H7 (cell line): ENCODE data around the gene ARHGAP29. TPM values are rescaled to one million over a fixed set of nuclear protein-coding genes. Genes with fewer than 3 reads are reported as not detected.

Source experiments
- DNase-seq: peaks from one replicate; pipeline ENCODE4 v3.0.0; 2012
- H3K27me3 ChIP-seq: 2 replicates; pipeline ENCODE4 v1.6.0; 2011; ENCODE audit warnings: mild to moderate bottlenecking, low read length; ENCODE audit not compliant: control insufficient read depth, insufficient read depth
- H3K36me3 ChIP-seq: replicated peaks from 2 replicates; pipeline ENCODE4 v1.5.1; 2011; ENCODE audit warnings: low read length; ENCODE audit not compliant: control insufficient read depth, insufficient read depth
- H3K4me3 ChIP-seq: 2 replicates; pipeline ENCODE4 v1.5.1; 2011; ENCODE audit warnings: low read depth, mild to moderate bottlenecking, control low read depth, low read length, moderate library complexity; ENCODE audit not compliant: insufficient read depth
- total RNA-seq: library from RNA; depleted of rRNA; stranded (reverse); fragments of >200 nt; shearing (Covaris generic); gene quantifications from 2 replicates; pipeline ENCODE4 v1.2.3, GENCODE V29; 2014

Gene ARHGAP29
- total RNA-seq, 1 experiment from 2014 or later: 5.6 TPM

- no peak for DNase-seq
Observed at GRCh38 chr1:94274561-94274960, 37.2 kb upstream of the ARHGAP29 start.

DNA sequence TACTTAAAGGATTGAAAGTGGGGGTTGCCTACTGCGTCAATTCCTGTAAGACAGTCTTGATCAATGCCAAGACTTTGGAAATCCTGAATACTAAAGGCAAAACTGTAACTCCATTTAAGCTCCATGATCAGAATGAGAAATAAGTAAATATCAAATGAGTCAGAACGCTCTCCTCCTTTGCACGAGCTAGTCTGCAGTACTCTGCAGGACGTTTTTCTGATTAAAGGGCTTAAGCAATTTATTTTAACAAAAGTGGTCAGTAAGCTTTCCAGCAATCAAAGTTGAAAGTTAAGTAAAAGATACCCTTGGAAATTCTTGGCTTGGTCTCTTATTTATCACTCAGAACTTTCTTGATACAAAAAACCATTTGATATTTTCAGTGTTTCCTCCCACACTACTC lies 35.7 kb upstream of the ARHGAP29 start:
- no peak overlapping the region for H3K4me3 ChIP-seq
- H3K36me3 ChIP-seq: no peaks in the 10 kb centered on the region
- no peaks in the 10 kb centered on the region for H3K27me3 ChIP-seq
- DNase-seq: no peak

More at GRCh38 chr1:94274561-94274960, 37.2 kb upstream of the ARHGAP29 start:
- H3K36me3 ChIP-seq: no peaks in the 10 kb centered on the region
- H3K4me3 ChIP-seq: no peak overlapping the region
- H3K27me3 ChIP-seq: no peaks in the 10 kb centered on the region

DNA sequence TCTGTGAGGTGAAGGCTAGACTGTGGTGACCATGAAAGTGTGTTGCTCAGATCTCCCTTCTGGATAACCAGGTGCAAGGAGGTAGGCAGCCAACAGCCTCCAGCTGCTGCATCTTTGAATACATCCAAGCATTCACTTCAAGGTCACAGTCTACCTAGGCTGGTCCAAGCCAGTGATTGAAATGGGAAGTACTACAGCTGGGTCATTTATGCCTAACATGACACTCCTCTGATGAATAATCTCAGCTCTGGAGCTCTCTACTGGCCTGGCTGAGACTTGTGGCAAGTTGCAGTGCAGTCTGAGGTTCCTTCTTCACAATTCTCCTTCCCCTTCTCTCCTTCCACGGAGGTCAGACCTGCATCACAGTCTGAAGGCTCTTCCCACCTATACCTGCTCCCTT lies 35.0 kb upstream of the ARHGAP29 start:
- no peak overlapping the region for H3K4me3 ChIP-seq
- no peaks in the 10 kb centered on the region for H3K36me3 ChIP-seq
- DNase-seq: no peak
- no peaks in the 10 kb centered on the region for H3K27me3 ChIP-seq

- no peaks in the 10 kb centered on the region; the same call in 1 of the 2 replicates for H3K27me3 ChIP-seq
- H3K36me3 ChIP-seq: no peaks in the 10 kb centered on the region
- no peak overlapping the region for H3K4me3 ChIP-seq
- no peak for DNase-seq
Observed at GRCh38 chr1:94271373-94271772, 34.0 kb upstream of the ARHGAP29 start.

DNA sequence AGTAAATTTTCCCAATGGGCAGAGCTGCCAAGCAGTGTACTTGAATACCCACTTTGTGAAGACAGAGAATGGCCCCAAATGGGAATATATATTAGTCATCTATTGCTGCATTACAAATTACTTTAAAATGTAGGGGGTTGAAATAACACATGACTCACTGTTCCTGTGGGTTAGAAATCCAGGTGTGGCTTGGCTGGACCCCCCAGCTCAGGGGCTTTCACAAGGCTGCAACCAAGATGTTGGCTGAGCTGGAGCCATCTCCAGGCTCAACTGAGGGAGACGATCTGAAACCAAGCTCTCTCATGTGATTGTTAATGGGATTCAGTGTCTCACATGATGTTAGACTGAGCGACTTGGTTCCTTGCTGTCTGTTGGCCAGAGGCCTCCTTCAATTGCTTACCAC lies 33.4 kb upstream of the ARHGAP29 start:
- H3K4me3 ChIP-seq: no peak overlapping the region
- H3K36me3 ChIP-seq: no peaks in the 10 kb centered on the region
- no peaks in the 10 kb centered on the region; the same call in 1 of the 2 replicates for H3K27me3 ChIP-seq
- DNase-seq: no peak

- no peak for DNase-seq
- Histone ChIP-seq H3K36me3 (no peaks in the 10 kb centered on the region), H3K27me3 (no peaks in the 10 kb centered on the region; the same call in 1 of the 2 replicates), H3K4me3 (no peak overlapping the region)
Observed at GRCh38 chr1:94269921-94270320, 32.5 kb upstream of the ARHGAP29 start.

DNA sequence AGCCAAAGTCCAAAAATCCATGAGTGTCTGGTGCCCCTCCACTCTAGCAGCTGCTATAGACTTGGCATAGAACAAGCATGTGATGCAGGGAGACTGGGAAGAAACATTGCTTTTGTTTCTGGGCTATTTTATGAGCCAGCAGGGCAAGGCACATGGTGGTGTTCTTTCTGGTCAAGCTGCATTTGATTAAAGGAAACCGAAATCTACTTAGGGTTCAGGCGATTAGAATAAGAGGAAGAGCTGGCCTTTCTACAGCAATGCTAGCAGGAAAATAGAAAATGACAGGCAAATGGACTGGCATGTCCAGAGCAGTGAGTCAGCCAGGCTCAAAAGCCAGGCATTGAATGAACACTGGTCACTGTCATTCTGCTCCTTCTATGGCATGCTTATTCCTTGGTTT lies 28.5 kb upstream of the ARHGAP29 start:
- H3K4me3 ChIP-seq: no peak overlapping the region
- DNase-seq: no peak
- no peaks in the 10 kb centered on the region for H3K36me3 ChIP-seq
- peaks cover 15% of the 10 kb centered on the region for H3K27me3 ChIP-seq

DNA sequence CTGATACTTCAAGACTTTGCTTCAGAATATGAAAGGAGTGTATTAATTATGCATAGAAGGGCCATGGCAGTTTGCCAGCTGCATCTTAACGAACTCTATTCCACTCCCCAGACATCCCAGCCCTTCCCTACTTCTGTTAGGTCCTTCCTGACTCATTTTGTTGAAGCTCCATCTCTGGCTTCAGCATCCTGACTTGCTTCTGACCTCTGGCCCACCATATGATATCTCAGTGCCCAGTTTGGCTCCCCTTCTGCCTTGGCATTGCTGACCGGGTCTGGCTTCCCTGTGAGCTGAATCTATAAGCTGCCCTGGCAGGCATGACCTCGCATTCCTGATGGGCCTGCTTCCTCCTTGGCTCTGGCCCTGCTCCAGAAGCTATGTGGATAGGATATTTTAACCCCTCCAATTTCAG lies 27.6 kb upstream of the ARHGAP29 start:
- Histone ChIP-seq H3K36me3 (no peaks in the 10 kb centered on the region), H3K4me3 (no peak overlapping the region), H3K27me3 (peaks cover 24% of the 10 kb centered on the region)
- no peak for DNase-seq

- no peak overlapping the region for H3K4me3 ChIP-seq
- no peaks in the 10 kb centered on the region for H3K36me3 ChIP-seq
- peaks cover 59% of the 10 kb centered on the region for H3K27me3 ChIP-seq
- DNase-seq: no peak
Observed at GRCh38 chr1:94260635-94261387, 23.4 kb upstream of the ARHGAP29 start.

- no peaks in the 10 kb centered on the region for H3K36me3 ChIP-seq
Observed at GRCh38 chr1:94259635-94260289, 22.4 kb upstream of the ARHGAP29 start.

GRCh38 chr1:94258873-94259331 lies 21.5 kb upstream of the ARHGAP29 start:
- no peak for DNase-seq
- Histone ChIP-seq H3K4me3 (no peak overlapping the region), H3K27me3 (peaks cover 71% of the 10 kb centered on the region), H3K36me3 (no peaks in the 10 kb centered on the region)

More at GRCh38 chr1:94259635-94260289, 22.4 kb upstream of the ARHGAP29 start:
- peak; percentile 59 for DNase-seq
- H3K4me3 ChIP-seq: no peak overlapping the region
- peaks cover 69% of the 10 kb centered on the region for H3K27me3 ChIP-seq

DNA sequence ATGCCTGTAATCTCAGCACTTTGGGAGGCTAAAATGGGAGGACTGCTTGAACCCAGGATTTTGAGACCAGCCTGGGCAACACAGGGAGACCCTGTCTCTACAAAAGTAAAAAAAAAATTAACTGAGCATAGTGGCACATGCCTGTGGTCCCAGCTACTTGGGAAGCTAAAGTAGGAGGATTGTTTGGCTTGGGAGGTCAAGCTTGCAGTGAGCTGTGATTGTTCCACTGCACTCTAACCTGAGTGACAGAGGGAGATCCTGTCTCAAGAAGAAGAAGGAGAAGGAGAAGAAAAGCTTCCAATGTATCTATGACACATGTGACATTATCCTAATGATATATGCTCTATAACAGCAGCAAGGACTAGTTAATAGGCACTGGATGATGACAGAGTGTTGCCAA lies 20.1 kb upstream of the ARHGAP29 start:
- Histone ChIP-seq H3K27me3 (peaks cover 69% of the 10 kb centered on the region), H3K4me3 (no peak overlapping the region), H3K36me3 (no peaks in the 10 kb centered on the region)
- DNase-seq: no peak

DNA sequence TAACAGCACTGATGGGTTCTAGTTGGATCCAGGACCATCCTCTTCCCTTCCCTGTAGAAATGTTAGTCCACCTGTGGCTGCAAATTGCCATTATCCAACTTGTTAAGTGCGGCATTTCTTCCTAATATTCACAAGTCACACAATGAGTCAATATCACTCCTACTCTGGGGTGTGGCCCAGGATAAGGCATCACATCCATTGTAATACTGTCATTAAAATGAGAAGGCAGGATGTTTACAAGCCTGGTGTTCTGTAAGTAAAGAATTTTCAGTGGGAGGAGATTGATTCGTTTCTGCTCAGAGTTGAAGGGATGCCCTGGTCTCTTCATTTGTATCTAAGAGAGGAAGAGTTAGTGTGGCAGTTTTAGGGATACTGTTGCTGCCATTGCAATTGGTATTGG lies 18.1 kb upstream of the ARHGAP29 start:
- Histone ChIP-seq H3K4me3 (no peak overlapping the region), H3K36me3 (no peaks in the 10 kb centered on the region), H3K27me3 (peaks cover 57% of the 10 kb centered on the region)
- DNase-seq: no peak

GRCh38 chr1:94254073-94254810 lies 16.9 kb upstream of the ARHGAP29 start:
- peaks cover 53% of the 10 kb centered on the region for H3K27me3 ChIP-seq
- DNase-seq: no peak
- no peak overlapping the region for H3K4me3 ChIP-seq
- no peaks in the 10 kb centered on the region for H3K36me3 ChIP-seq
